Activated CD4-positive, alpha-beta T cell treated with anti-CD3 and anti-CD28 coated beads for 36 hours (primary cell): Measurements from ENCODE around the gene ZNF622. TPM values are rescaled to one million over a fixed set of nuclear protein-coding genes. Genes with fewer than 3 reads are reported as not detected.
"Not testable (repeated sequence)": the region's sequence is repeated elsewhere in the genome, so short reads cannot be mapped to it uniquely, and the experiment has no call there.

Experiments used
- ATAC-seq: fragments of 200-7000 bp; cut with Tn5 transposase; one replicate; pipeline ENCODE4 v1.10.0; 2021; ENCODE audit warnings: mild to moderate bottlenecking, moderate library complexity
- CTCF ChIA-PET: fragments of 350-600 bp; sonication (Branson Sonifier 250); formaldehyde crosslinking; loops from one replicate; lab custom pipeline; 2021; ENCODE audit warnings: antibody characterized with exemption; lab: Charles Lee
- POLR2A ChIA-PET: fragments of 350-600 bp; sonication (Branson Sonifier 250); formaldehyde crosslinking; loops from one replicate; lab custom pipeline; 2021; ENCODE audit warnings: antibody characterized with exemption, inconsistent platforms; lab: Charles Lee
- DNase-seq: peaks from one replicate; pipeline ENCODE4 v3.0.0-alpha.2; 2020
- H3K27ac Mint-ChIP-seq: one replicate; pipeline ENCODE4 v1.8.0; 2021; ENCODE audit warnings: mixed read lengths
- H3K27me3 Mint-ChIP-seq: one replicate; pipeline ENCODE4 v1.8.0; 2021; ENCODE audit warnings: mixed read lengths
- H3K36me3 Mint-ChIP-seq: one replicate; pipeline ENCODE4 v1.8.0; 2021; ENCODE audit warnings: low read depth, mixed read lengths
- H3K4me1 Mint-ChIP-seq: one replicate; pipeline ENCODE4 v1.8.0; 2021; ENCODE audit warnings: mixed read lengths
- H3K4me3 Mint-ChIP-seq: one replicate; pipeline ENCODE4 v1.8.0; 2021; ENCODE audit warnings: mild to moderate bottlenecking, moderate library complexity, mixed read lengths
- H3K9me3 Mint-ChIP-seq: one replicate; pipeline ENCODE4 v1.8.0; 2021; ENCODE audit warnings: low read depth, mixed read lengths
- intact Hi-C, 2 experiments: fragments of 100-400 bp; cut with DNase I in 1 of 2; cut with micrococcal nuclease in 1 of 2; formaldehyde crosslinking; loops; one replicate each; pipeline versions ENCODE4 v1.14.2 to v1.15.1; 2022 to 2024; cut with DNase I, micrococcal nuclease
- total RNA-seq, 2 experiments: library from RNA; stranded (reverse); gene quantifications; one replicate each; pipeline ENCODE4 v1.2.3, GENCODE V29; 2021

The ZNF622 gene
- total RNA-seq, 2 experiments from 2014 or later: 30.9 to 36.3 TPM

GRCh38 chr5:16480144-16480543 lies 14.5 kb upstream of the ZNF622 start:
- H3K27ac Mint-ChIP-seq: no peak overlapping the region

GRCh38 chr5:16477541-16477940 lies 11.9 kb upstream of the ZNF622 start:
- intact Hi-C loops: no loop called here
- Mint-ChIP-seq H3K27ac (no peak overlapping the region), H3K4me1 (peaks cover 7% of the 10 kb centered on the region), H3K27me3 (no peaks in the 10 kb centered on the region), H3K4me3 (no peak overlapping the region), H3K36me3 (peaks cover 34% of the 10 kb centered on the region), H3K9me3 (peaks cover 2% of the 10 kb centered on the region)
- POLR2A ChIA-PET: no interaction called here
- ATAC-seq: no peak
- CTCF ChIA-PET: interaction anchor here (0.6 to 1.3 kb wide), 2 partner anchors 75 to 114 kb away, joined by 3 read pairs; no protein-coding TSS in a partner anchor
- no peak for DNase-seq

More at GRCh38 chr5:16480144-16480543, 14.5 kb upstream of the ZNF622 start:
- Mint-ChIP-seq H3K4me3 (no peak overlapping the region), H3K9me3 (peaks cover 2% of the 10 kb centered on the region), H3K4me1 (peaks cover 2% of the 10 kb centered on the region), H3K36me3 (peaks cover 26% of the 10 kb centered on the region), H3K27me3 (no peaks in the 10 kb centered on the region)
- POLR2A ChIA-PET: no interaction called here
- intact Hi-C loops: no loop called here
- ATAC-seq: no peak
- CTCF ChIA-PET: interaction anchor here (2.2 kb wide), 1 partner anchor 10 kb away, joined by 9 read pairs; no protein-coding TSS in a partner anchor
- DNase-seq: no peak

- H3K4me3 Mint-ChIP-seq, CTCF ChIA-PET, POLR2A ChIA-PET, DNase-seq, H3K27ac Mint-ChIP-seq, H3K9me3 Mint-ChIP-seq, intact Hi-C loops, H3K27me3 Mint-ChIP-seq, ATAC-seq: not testable (repeated sequence)
- H3K36me3 Mint-ChIP-seq: peaks cover 30% of the 10 kb centered on the region
- peaks cover 11% of the 10 kb centered on the region for H3K4me1 Mint-ChIP-seq
These were observed 10.8 kb upstream of the ZNF622 start for GRCh38 chr5:16476417-16476816.

GRCh38 chr5:16471387-16471786 lies 5.8 kb upstream of the ZNF622 start:
- intact Hi-C loops: no loop called here
- DNase-seq (no peak), ATAC-seq (no peak)
- H3K4me1 Mint-ChIP-seq: peaks cover 42% of the 10 kb centered on the region
- H3K4me3 Mint-ChIP-seq: no peak overlapping the region
- H3K36me3 Mint-ChIP-seq: peaks cover 25% of the 10 kb centered on the region
- no peaks in the 10 kb centered on the region for H3K9me3 Mint-ChIP-seq
- POLR2A ChIA-PET: no interaction called here
- no peaks in the 10 kb centered on the region for H3K27me3 Mint-ChIP-seq
- CTCF ChIA-PET: interaction anchor here (0.8 to 3.3 kb wide), 4 partner anchors 13 to 144 kb away, joined by 3 to 17 read pairs (median 6); no protein-coding TSS in a partner anchor
- no peak overlapping the region for H3K27ac Mint-ChIP-seq

- Mint-ChIP-seq H3K27me3 (no peaks in the 10 kb centered on the region), H3K36me3 (peaks cover 36% of the 10 kb centered on the region), H3K4me3 (peak overlapping the region; percentile 99), H3K4me1 (peaks cover 56% of the 10 kb centered on the region), H3K27ac (peak overlapping the region; percentile 98), H3K9me3 (no peaks in the 10 kb centered on the region)
- ATAC-seq (peak; percentile 74), DNase-seq (peak; percentile 30)
- ChIA-PET CTCF (interaction anchor here (0.5 to 1.2 kb wide), 5 partner anchors 9 to 151 kb away, joined by 3 to 8 read pairs (median 3); no protein-coding TSS in a partner anchor), POLR2A (no interaction called here)
- intact Hi-C loops: loop anchor here (1.0 to 10.0 kb wide), 8 partner anchors 85 to 1800 kb away; partner anchors contain the start of genes MYO10 (in 2 of the 2) and ANKH (in 1 of the 2)
These were observed 2.0 kb upstream of the ZNF622 start for GRCh38 chr5:16467363-16468219.

- CTCF ChIA-PET: interaction anchor here (0.6 to 1.7 kb wide), 4 partner anchors 9 to 98 kb away, joined by 4 to 16 read pairs (median 4); no protein-coding TSS in a partner anchor
- Mint-ChIP-seq H3K4me1 (peaks cover 75% of the 10 kb centered on the region), H3K36me3 (peaks cover 59% of the 10 kb centered on the region), H3K27ac (peak overlapping the region; percentile 98), H3K4me3 (peak overlapping the region; percentile 99), H3K9me3 (no peaks in the 10 kb centered on the region), H3K27me3 (no peaks in the 10 kb centered on the region)
- POLR2A ChIA-PET: interaction anchor here (0.6 to 1.0 kb wide), 2 partner anchors 19 to 120 kb away, joined by 3 read pairs; no protein-coding TSS in a partner anchor
- no peak for ATAC-seq
- peak; percentile 16 for DNase-seq
- intact Hi-C loops: loop anchor here (1.0 to 10.0 kb wide), 11 partner anchors 9 to 1798 kb away; partner anchors contain the start of genes MYO10 (in 2 of the 2), ANKH (in 1 of the 2) and RETREG1 (in 1 of the 2)
These were observed 696 bp downstream of the ZNF622 start for GRCh38 chr5:16464664-16465543.

- Mint-ChIP-seq H3K27me3 (no peaks in the 10 kb centered on the region), H3K4me3 (peak overlapping the region; percentile 99), H3K9me3 (no peaks in the 10 kb centered on the region), H3K4me1 (peaks cover 77% of the 10 kb centered on the region), H3K27ac (peak overlapping the region; percentile 98), H3K36me3 (peaks cover 60% of the 10 kb centered on the region)
- ChIA-PET POLR2A (no interaction called here), CTCF (interaction anchor here (1.0 to 1.7 kb wide), 4 partner anchors 8 to 87 kb away, joined by 4 to 16 read pairs (median 4); no protein-coding TSS in a partner anchor)
- ATAC-seq (no peak), DNase-seq (no peak)
- intact Hi-C loops: loop anchor here (2.0 to 10.0 kb wide), 5 partner anchors 89 to 1659 kb away; partner anchors contain the start of genes MYO10 (in 2 of the 2) and RETREG1 (in 1 of the 2)
These were observed 1.4 kb downstream of the ZNF622 start for GRCh38 chr5:16464231-16464630.

- Mint-ChIP-seq H3K36me3 (peaks cover 67% of the 10 kb centered on the region), H3K4me3 (no peak overlapping the region), H3K4me1 (peaks cover 72% of the 10 kb centered on the region), H3K9me3 (no peaks in the 10 kb centered on the region), H3K27me3 (no peaks in the 10 kb centered on the region), H3K27ac (peak overlapping the region; percentile 69)
- CTCF ChIA-PET: interaction anchor here (0.6 kb wide), 1 partner anchor 19 kb away, joined by 3 read pairs; no protein-coding TSS in a partner anchor
- POLR2A ChIA-PET: no interaction called here
- ATAC-seq: no peak
- intact Hi-C loops: loop anchor here (10.0 kb wide), 3 partner anchors 323 to 1657 kb away; partner anchors contain the start of gene MYO10 (in 2 of the 2)
- DNase-seq: no peak
These were observed 3.8 kb downstream of the ZNF622 start for GRCh38 chr5:16461782-16462181.

- no peak overlapping the region for H3K4me3 Mint-ChIP-seq
- peak overlapping the region; percentile 44 for H3K27ac Mint-ChIP-seq
- DNase-seq (no peak), ATAC-seq (no peak)
- peaks cover 75% of the 10 kb centered on the region for H3K4me1 Mint-ChIP-seq
- ChIA-PET CTCF (no interaction called here), POLR2A (no interaction called here)
- no peaks in the 10 kb centered on the region for H3K9me3 Mint-ChIP-seq
- peaks cover 72% of the 10 kb centered on the region for H3K36me3 Mint-ChIP-seq
- intact Hi-C loops: loop anchor here (10.0 kb wide), 3 partner anchors 324 to 1656 kb away; partner anchors contain the start of gene MYO10 (in 2 of the 2)
- no peaks in the 10 kb centered on the region for H3K27me3 Mint-ChIP-seq
These were observed 4.6 kb downstream of the ZNF622 start for GRCh38 chr5:16461026-16461425.

GRCh38 chr5:16459451-16459850 lies 6.1 kb downstream of the ZNF622 start:
- H3K27ac Mint-ChIP-seq: peak overlapping the region; percentile 51

More at GRCh38 chr5:16459451-16459850, 6.1 kb downstream of the ZNF622 start:
- no peaks in the 10 kb centered on the region for H3K9me3 Mint-ChIP-seq
- no peaks in the 10 kb centered on the region for H3K27me3 Mint-ChIP-seq
- H3K36me3 Mint-ChIP-seq: peaks cover 71% of the 10 kb centered on the region
- ChIA-PET CTCF (interaction anchor here (0.7 to 4.3 kb wide), 5 partner anchors 8 to 332 kb away, joined by 3 to 37 read pairs (median 5); no protein-coding TSS in a partner anchor), POLR2A (no interaction called here)
- intact Hi-C loops: loop anchor here in 1 of 2 experiments (10.0 kb wide), 1 partner anchor 1875 kb away; the partner anchor contains the start of gene OTULINL
- no peak for DNase-seq
- ATAC-seq: no peak
- no peak overlapping the region for H3K4me3 Mint-ChIP-seq
- H3K4me1 Mint-ChIP-seq: peaks cover 82% of the 10 kb centered on the region
